Fibroblast of lung (primary cell): Measurements from ENCODE around the gene MBOAT2. TPM values are rescaled to one million over a fixed set of nuclear protein-coding genes. Genes with fewer than 3 reads are reported as not detected.

Experiments used
- DNase-seq, 2 donors: peaks; one replicate each; pipeline versions ENCODE4 v3.0.0 to v3.0.0-alpha.2; 2010; ENCODE audit warnings: low read depth in 2 of 2
- H2AFZ ChIP-seq: 2 replicates; pipeline ENCODE4 v1.5.1; 2012; ENCODE audit warnings: low read length, control low read depth, inconsistent platforms
- H3K27ac ChIP-seq: 2 replicates; pipeline ENCODE4 v1.5.1; 2011; ENCODE audit warnings: low read length, control low read depth; ENCODE audit not compliant: insufficient read depth
- H3K27me3 ChIP-seq: 2 replicates; pipeline ENCODE4 v1.5.1; 2011; ENCODE audit warnings: mild to moderate bottlenecking, low read length; ENCODE audit not compliant: control insufficient read depth, insufficient read depth
- H3K36me3 ChIP-seq: 2 replicates; pipeline ENCODE4 v1.5.1; 2011; ENCODE audit warnings: low read length; ENCODE audit not compliant: control insufficient read depth, insufficient read depth
- H3K4me1 ChIP-seq: 2 replicates; pipeline ENCODE4 v1.5.1; 2011; ENCODE audit warnings: low read length; ENCODE audit not compliant: control insufficient read depth, insufficient read depth; ENCODE audit errors: extremely low read depth
- H3K4me2 ChIP-seq: 2 replicates; pipeline ENCODE4 v1.5.1; 2011; ENCODE audit warnings: low read length, control low read depth; ENCODE audit not compliant: insufficient read depth; ENCODE audit errors: extremely low read depth
- H3K4me3 ChIP-seq, 4 experiments: fragments of 200-600 bp in 1 of 4; sonication (generic) in 1 of 4; replicated peaks in 1 of 4; 2 replicates each; pipeline ENCODE4 v1.5.1; 2011 to 2016; ENCODE audit warnings: low read length in 4 of 4, low read depth in 3 of 4, mild to moderate bottlenecking in 3 of 4, control low read depth in 2 of 4, inconsistent platforms in 1 of 4, mixed read lengths in 1 of 4; ENCODE audit not compliant: insufficient read depth in 1 of 4; ENCODE audit errors: control extremely low read depth in 1 of 4
- H3K79me2 ChIP-seq: 2 replicates; pipeline ENCODE4 v1.5.1; 2012; ENCODE audit warnings: mild to moderate bottlenecking, low read length, inconsistent platforms; ENCODE audit not compliant: control insufficient read depth, insufficient read depth
- H3K9ac ChIP-seq: 2 replicates; pipeline ENCODE4 v1.5.1; 2011; ENCODE audit warnings: mild to moderate bottlenecking, low read length, control low read depth; ENCODE audit not compliant: insufficient read depth
- H3K9me3 ChIP-seq: 2 replicates; pipeline ENCODE4 v1.5.1; 2012; ENCODE audit warnings: low read depth, low read length; ENCODE audit not compliant: control insufficient read depth, insufficient read depth
- H4K20me1 ChIP-seq: 2 replicates; pipeline ENCODE4 v1.5.1; 2011; ENCODE audit warnings: low read length; ENCODE audit not compliant: control insufficient read depth, insufficient read depth; ENCODE audit errors: extremely low read depth
- EZH2 ChIP-seq: IDR thresholded peaks from 2 replicates; pipeline ENCODE4 v1.5.1; 2012; ENCODE audit warnings: low read length, control low read depth, mild to moderate bottlenecking; ENCODE audit errors: missing control alignments
- polyA plus RNA-seq, 2 donors: library from polyadenylated mRNA; depleted of rRNA in 1 of 2; stranded (reverse) in 1 of 2; unstranded in 1 of 2; fragments of >200 nt; gene quantifications; 2 replicates each; pipeline ENCODE4 v1.2.1, GENCODE V29; 2011 to 2012; ENCODE audit warnings: missing spikeins in 1 of 2
- total RNA-seq: library from RNA; depleted of rRNA; stranded (reverse); fragments of >200 nt; gene quantifications from 2 replicates; pipeline ENCODE4 v1.2.1, GENCODE V29; 2014
- TF ChIP-seq, protein P1 (sequence below), 2 donors: IDR thresholded peaks in 1 of 2; conservative IDR thresholded peaks in 1 of 2; 1 replicate in 1 of 2; 2 replicates in 1 of 2; pipeline ENCODE4 v1.5.1; 2011 to 2012; ENCODE audit warnings: low read length in 2 of 2, control low read depth in 1 of 2, inconsistent platforms in 1 of 2, low read depth in 1 of 2, mild to moderate bottlenecking in 1 of 2

MBOAT2 gene
- total and polyA plus RNA-seq, 2 donors (not counting 1 experiment from before 2014, with no cell fraction given), result 46.4 to 68.3 TPM

DNA sequence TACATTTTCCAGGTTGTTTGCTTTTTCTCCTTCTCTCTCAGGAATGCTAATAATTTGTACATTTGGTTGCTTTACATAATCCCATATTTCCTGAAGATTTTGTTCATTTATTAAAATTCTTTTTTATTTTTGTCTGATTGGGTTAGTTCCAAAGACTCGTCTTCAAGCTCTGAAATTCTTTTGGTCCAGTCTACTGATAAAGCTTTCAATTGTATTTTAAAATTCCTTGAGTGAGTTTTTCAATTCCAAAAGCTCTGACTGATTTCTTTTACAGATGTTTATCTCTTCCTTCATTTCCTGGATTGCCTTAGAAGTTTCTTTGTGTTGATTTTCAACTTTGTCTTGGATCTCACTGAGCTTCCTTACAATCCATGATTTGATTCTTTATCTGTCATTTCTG lies 50.0 kb downstream of the MBOAT2 start:
- Histone ChIP-seq H3K9ac (no peak overlapping the region), H3K4me2 (no peak overlapping the region), H3K4me3 (no peak overlapping the region), H2AFZ (no peak overlapping the region), H4K20me1 (no peaks in the 10 kb centered on the region), H3K79me2 (peaks cover 2% of the 10 kb centered on the region), H3K27me3 (no peaks in the 10 kb centered on the region), H3K4me1 (no peaks in the 10 kb centered on the region), H3K27ac (no peak overlapping the region), H3K9me3 (no peaks in the 10 kb centered on the region), H3K36me3 (peaks cover 3% of the 10 kb centered on the region)
- TF ChIP-seq EZH2, result no peak
- TF ChIP-seq, protein P1, sequence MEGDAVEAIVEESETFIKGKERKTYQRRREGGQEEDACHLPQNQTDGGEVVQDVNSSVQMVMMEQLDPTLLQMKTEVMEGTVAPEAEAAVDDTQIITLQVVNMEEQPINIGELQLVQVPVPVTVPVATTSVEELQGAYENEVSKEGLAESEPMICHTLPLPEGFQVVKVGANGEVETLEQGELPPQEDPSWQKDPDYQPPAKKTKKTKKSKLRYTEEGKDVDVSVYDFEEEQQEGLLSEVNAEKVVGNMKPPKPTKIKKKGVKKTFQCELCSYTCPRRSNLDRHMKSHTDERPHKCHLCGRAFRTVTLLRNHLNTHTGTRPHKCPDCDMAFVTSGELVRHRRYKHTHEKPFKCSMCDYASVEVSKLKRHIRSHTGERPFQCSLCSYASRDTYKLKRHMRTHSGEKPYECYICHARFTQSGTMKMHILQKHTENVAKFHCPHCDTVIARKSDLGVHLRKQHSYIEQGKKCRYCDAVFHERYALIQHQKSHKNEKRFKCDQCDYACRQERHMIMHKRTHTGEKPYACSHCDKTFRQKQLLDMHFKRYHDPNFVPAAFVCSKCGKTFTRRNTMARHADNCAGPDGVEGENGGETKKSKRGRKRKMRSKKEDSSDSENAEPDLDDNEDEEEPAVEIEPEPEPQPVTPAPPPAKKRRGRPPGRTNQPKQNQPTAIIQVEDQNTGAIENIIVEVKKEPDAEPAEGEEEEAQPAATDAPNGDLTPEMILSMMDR (conservative IDR thresholded peaks at IDR 0.05 in 1 of 2, IDR thresholded peaks at IDR 0.05 in 1 of 2; ENCODE audit: low read depth in 1 of 2, low read length in 2 of 2), result no peak
- DNase-seq, result no peak

GRCh38 chr2:8939486-8940114 lies 63.9 kb downstream of the MBOAT2 start:
- Histone ChIP-seq H3K9me3 (no peaks in the 10 kb centered on the region), H3K4me1 (no peaks in the 10 kb centered on the region), H2AFZ (no peak overlapping the region), H4K20me1 (no peaks in the 10 kb centered on the region), H3K27ac (no peak overlapping the region), H3K79me2 (no peaks in the 10 kb centered on the region), H3K4me2 (no peak overlapping the region), H3K4me3 (no peak overlapping the region), H3K36me3 (peaks cover 3% of the 10 kb centered on the region), H3K9ac (no peak overlapping the region), H3K27me3 (no peaks in the 10 kb centered on the region)
- no peak for TF ChIP-seq EZH2
- TF ChIP-seq, protein P1 (conservative IDR thresholded peaks at IDR 0.05 in 1 of 2, IDR thresholded peaks at IDR 0.05 in 1 of 2; ENCODE audit: low read depth in 1 of 2, low read length in 2 of 2), result no peak
- DNase-seq, result no peak

DNA sequence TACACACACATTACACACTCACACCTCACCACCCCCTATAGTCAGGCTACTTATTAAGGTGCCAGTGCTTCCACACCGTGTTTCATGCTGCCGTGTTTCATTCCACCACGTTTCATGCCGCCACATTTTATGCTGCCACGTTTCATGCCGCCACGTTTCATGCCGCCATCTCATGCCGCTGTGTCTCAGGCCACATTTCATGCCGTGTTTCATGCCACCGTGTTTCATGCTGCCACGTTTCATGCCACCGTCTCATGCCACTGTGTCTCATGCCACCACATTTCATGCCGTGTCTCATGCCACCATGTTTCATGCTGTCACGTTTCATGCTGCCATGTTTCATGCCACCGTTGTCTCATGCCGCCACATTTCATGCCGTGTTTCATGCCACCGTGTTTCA lies 65.1 kb downstream of the MBOAT2 start:
- Histone ChIP-seq H3K4me2 (no peak overlapping the region), H2AFZ (no peak overlapping the region), H3K27ac (no peak overlapping the region), H3K4me1 (no peaks in the 10 kb centered on the region), H3K79me2 (no peaks in the 10 kb centered on the region), H3K27me3 (no peaks in the 10 kb centered on the region), H4K20me1 (no peaks in the 10 kb centered on the region), H3K9ac (no peak overlapping the region), H3K9me3 (no peaks in the 10 kb centered on the region), H3K36me3 (peaks cover 3% of the 10 kb centered on the region), H3K4me3 (no peak overlapping the region)
- DNase-seq, result no peak
- TF ChIP-seq, protein P1 (conservative IDR thresholded peaks at IDR 0.05 in 1 of 2, IDR thresholded peaks at IDR 0.05 in 1 of 2; ENCODE audit: low read depth in 1 of 2, low read length in 2 of 2), result no peak
- no peak for TF ChIP-seq EZH2
